Lower leg skin (tissue), 3 donors: ENCODE data around the gene MCTP2.

Source experiments
- CTCF ChIP-seq, 3 donors: fragments of 450-650 bp; IDR thresholded peaks; one replicate each; pipeline ENCODE4 v1.5.1; 2016; ENCODE audit warnings: antibody characterized with exemption in 3 of 3, mild to moderate bottlenecking in 3 of 3, moderate library complexity in 2 of 3
- POLR2A ChIP-seq, 2 donors: fragments of 450-650 bp; IDR thresholded peaks; one replicate each; pipeline ENCODE4 v1.6.1; 2016 to 2017; ENCODE audit warnings: antibody characterized with exemption in 2 of 2, mild to moderate bottlenecking in 1 of 2, moderate library complexity in 1 of 2

DNA sequence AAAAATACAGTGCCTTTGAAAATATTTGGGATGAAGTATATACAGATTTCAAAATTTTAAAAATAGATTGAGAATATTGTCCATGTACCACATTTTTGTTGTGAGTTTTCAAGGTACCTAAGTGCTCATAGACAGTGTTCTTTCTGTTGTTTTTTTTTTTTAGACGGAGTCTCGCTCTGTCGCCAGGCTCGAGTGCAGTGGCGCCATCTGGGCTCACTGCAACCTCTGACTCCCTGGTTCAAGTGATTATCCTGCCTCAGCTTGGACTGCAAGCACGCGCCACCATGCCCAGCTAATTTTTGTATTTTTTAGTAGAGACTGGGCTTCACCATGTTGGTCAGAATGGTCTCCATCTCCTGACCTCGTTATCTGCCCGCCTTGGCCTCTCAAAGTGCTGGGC, 223.9 kb downstream of the MCTP2 start:
- TF ChIP-seq POLR2A (IDR thresholded peaks at IDR 0.05) (no peak), CTCF (IDR thresholded peaks at IDR 0.05) (no peak)
